Measurements from ENCODE around the gene RPL9.
"Not testable (repeated sequence)": the region's sequence is repeated elsewhere in the genome, so short reads cannot be mapped to it uniquely, and the experiment has no call there.

Gene RPL9

DNA sequence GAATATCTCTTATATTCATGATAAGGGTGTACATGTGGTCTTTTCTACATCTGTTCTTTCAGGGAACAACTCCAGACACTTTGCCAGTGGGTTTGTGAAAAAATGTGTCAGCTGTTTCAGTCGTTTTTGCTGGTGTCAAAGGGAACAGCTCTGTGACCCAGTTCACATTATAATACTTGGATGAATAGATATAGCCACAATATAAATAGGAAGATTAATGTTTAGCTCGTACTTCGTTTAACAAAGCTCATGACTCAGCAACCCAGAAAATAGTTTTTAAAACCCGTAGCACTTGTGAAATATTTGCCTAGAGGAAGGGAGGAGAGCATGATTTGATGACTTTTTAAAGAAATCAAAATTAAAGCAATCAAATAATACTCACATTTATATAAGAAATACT lies 8.0 kb upstream of the RPL9 start:
- DNase-seq (ENCODE audit: low read depth in 2 of 2), result no peak

DNA sequence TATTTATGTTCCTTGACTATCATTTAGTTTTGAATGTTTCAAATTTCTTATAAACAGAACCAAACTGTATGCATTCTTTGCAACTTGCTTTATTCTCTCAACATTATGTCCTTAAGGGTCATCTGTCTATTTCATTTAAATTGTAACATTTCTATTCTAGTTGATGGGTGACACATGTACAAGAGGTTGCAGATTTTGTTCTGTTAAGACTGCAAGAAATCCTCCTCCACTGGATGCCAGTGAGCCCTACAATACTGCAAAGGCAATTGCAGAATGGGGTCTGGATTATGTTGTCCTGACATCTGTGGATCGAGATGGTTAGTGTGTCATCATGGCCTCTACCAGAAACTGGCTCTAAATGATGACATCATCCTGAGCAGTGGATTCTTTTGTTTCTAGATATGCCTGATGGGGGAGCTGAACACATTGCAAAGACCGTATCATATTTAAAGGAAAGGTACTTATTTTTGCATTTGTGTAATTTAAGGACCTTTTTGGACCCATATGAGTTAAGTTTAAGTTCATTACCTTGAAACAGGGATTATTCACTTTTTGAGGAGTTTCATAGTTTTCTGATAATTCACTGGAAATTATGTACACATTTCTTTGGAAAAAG lies 6.3 kb upstream of the RPL9 start:
- no peak for DNase-seq (ENCODE audit: low read depth in 2 of 2)

DNA sequence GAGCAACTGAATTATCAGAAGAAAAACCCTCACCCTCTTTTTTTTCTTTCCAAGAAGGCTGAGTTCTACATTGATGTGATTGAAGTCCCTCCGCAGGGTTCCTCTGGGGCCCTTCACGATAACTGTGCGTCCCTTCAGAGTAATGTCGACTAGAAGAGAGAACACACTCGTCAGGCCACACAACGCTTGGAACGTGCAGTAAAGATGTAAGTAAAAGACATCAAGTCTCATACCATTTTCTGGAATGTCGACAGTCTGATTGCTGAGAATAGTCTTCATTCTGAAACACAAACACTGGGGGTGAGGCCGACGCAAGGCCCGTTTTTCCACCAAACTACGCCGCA lies 589 bp downstream of the RPL9 start:
- DNase-seq (ENCODE audit: low read depth in 2 of 2), result not testable (repeated sequence)

DNA sequence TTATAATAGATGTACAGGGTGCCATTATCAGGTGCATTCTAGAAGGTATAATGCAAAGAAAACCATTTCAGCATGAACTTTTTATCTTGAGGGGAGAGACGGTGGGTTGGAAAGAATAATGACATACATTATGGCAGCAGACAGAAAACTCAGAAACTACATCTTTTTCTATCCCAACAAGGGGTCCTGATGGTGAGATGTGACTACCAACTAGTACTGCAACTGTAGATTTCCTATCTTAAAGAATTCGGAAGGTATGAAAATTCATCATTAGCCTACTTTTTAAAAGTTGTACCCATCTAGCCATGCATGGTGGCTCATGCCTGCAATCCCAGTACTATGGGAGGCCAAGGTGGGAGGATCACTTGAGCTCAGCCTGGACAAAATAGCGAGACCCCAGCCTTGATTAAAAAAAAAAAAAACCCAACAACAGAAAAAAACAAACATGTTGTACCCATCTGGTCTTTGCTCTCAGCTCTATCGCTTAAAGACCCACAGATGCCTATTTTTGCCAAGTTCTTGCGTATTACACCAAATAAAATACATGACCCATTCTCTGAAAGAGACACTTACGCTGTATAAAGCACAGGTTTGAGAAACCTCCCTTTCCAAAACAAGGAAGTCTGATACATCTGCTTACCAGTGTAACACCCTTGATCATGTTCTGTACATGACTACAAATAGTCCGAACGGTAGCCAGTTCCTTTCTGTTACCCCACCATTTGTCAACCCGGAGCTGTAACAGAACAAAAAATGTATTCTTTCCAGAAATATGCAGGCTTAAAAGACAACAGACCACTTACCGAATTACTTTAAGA lies 1.6 kb downstream of the RPL9 start:
- DNase-seq (ENCODE audit: low read depth in 2 of 2), result no peak

DNA sequence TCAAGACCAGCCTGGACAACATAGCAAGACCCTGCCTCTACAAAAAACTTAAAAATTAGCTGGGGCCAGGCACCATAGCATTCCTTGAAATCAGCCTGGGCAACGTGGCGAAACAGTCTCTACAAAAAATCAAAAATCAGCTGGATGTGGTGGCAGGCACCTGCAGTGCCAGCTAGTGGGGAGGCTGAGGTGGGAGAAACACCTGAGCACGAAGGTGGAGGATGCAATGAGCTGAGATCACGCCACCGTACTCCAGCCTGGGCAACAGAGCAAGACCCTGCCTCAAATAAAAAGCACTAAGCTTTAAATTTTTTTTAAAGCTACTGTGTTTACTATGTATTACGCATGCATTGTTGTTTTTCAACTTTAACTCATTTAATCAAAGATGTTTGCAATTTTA lies 3.2 kb downstream of the RPL9 start:
- DNase-seq (ENCODE audit: low read depth in 2 of 2), result no peak

DNA sequence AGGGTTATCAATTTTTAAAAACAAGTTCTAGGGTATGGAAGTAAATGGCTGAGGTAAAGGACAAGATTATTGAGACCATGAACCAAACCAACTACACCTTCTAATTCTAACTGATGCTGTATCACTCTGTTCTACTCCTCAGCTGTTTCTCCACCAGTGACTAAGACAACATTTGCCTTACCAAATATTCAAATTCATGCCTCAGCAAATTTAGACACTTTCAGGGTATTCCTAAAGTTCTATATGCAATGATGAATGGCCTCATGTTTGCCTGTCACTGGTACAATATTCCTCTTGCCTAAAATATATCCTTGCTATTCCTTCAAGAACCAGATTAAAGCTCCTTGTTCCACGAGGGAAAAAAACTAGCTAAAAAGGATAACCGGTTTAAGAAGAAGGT lies 5.0 kb downstream of the RPL9 start:
- DNase-seq (ENCODE audit: low read depth in 2 of 2), result no peak

DNA sequence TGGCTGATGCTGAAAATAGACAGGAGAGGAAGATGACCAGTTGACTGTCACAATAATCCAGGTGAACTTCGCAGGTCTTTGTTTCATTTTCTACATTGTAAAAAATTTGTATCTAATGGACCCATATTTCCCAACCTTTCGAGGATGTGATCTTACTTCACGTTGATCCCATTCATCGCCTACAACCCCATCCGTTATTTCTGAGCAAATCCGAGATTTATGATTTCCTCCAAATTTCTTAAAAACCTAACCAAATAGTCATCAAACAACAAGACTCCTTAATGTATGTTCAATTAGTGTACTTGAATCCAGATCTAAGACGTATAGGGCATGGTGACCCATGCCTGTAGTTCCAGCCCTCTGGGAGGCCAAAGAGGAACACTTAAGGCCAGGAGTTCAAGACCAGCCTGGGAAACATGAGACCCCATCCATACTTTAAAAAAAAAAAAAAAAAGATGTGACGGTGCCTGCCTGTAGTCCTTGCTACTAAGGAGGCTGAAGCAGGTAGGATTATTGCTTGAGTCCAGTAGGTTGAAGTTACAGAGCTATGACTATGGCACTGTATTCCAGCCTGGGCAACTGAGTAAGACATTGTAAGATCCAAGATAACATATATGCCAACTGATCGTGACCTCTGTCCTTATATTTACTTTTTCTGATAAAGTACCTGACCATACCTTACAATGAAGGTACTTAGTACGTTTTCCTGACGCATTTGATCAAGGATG lies 5.7 kb downstream of the RPL9 start:
- no peak for DNase-seq (ENCODE audit: low read depth in 2 of 2)

DNA sequence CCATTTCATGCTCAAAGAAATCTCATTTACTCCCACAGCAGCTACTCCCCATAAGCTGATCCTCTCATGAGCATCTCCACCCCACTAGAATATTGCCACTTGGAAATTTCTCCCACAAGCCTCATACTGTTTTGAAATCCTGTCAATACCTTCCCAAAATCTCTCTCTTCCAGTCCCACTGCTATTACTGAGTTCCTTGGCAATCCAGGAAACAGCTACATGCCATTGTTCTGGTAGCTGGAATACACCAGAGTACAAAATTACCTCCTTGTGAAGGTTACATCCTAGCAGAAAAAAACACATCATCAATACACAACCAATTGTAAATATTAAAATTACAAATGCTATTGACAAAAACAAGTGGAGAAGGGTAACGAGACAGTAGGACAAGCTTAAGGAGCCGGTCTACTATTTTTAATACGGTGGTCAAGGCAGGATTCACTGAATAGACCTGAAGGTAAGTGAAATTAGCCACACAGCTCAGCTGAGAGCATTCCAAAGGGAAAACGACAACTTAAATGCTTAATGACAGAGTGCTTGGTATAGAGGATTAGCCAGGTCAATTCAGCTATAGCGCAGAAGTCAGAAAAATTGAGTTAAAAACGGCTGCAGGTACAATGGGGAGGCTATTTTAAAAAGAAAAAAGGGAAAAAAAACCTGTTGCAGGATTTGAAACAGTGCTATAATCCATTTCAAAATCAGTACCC lies 6.4 kb downstream of the RPL9 start:
- no peak for DNase-seq (ENCODE audit: low read depth in 2 of 2)

DNA sequence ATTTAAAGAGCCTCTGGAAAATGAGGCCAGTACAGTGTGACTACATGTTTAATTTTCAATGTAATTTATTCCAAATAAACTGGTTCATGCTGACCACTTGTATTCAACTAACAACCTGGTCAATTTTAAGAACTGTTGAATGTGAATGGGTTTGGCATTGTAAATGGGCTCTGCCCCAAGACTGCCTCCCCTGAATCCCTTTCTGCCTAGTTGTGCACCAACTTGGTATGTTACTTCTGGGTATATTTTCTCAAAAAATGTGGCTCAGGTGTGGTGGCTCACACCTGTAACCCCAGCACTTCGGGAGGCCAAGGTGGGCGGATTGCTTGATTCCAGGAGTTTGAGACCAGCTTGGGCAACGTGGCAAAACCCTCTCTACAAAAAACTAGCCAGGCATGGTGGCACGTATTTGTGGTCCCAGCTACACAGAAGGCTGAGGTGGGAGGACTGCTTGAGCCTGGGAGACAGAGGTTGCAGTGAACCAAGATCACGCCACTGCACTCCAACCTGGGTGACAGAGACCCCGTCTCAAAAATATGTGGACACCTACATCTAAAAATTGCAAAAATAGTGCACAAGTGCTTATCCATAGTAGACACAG lies 7.2 kb downstream of the RPL9 start:
- DNase-seq (ENCODE audit: low read depth in 2 of 2), result no peak

DNA sequence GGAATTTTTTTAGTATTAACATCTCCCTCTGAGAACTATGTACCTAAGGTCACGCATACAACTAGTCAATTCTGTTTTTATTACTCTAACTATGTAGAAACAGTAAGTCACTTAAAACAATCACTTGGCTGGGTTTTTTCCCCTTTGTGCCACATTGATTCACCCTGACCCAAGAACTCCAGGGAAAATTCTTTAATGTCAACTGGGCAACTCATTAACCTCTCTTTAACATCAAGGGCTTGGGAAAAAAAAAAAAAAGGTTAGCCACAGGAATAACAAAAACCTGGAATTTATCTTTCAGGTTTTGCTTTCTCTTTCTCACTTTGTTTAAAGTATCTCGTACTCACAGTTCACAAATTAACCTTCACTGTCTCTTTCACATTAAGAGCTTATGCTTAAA lies 8.1 kb downstream of the RPL9 start:
- no peak for DNase-seq (ENCODE audit: low read depth in 2 of 2)

DNA sequence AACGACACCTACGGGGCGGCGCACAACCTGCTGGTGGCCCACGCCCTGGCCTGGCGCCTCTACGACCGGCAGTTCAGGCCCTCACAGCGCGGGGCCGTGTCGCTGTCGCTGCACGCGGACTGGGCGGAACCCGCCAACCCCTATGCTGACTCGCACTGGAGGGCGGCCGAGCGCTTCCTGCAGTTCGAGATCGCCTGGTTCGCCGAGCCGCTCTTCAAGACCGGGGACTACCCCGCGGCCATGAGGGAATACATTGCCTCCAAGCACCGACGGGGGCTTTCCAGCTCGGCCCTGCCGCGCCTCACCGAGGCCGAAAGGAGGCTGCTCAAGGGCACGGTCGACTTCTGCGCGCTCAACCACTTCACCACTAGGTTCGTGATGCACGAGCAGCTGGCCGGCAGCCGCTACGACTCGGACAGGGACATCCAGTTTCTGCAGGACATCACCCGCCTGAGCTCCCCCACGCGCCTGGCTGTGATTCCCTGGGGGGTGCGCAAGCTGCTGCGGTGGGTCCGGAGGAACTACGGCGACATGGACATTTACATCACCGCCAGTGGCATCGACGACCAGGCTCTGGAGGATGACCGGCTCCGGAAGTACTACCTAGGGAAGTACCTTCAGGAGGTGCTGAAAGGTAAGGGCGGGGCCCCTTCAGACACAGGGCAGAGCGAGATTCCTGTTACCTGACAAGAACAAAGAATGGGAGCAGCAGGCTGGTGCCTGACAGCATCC lies 11.7 kb downstream of the RPL9 start:
- DNase-seq (ENCODE audit: low read depth in 2 of 2), result peak in 1 of 2 experiments; percentile 26

DNA sequence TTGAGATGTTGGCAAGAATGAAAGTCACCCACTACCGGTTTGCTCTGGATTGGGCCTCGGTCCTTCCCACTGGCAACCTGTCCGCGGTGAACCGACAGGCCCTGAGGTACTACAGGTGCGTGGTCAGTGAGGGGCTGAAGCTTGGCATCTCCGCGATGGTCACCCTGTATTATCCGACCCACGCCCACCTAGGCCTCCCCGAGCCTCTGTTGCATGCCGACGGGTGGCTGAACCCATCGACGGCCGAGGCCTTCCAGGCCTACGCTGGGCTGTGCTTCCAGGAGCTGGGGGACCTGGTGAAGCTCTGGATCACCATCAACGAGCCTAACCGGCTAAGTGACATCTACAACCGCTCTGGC lies 12.3 kb downstream of the RPL9 start:
- DNase-seq (ENCODE audit: low read depth in 2 of 2), result no peak

DNA sequence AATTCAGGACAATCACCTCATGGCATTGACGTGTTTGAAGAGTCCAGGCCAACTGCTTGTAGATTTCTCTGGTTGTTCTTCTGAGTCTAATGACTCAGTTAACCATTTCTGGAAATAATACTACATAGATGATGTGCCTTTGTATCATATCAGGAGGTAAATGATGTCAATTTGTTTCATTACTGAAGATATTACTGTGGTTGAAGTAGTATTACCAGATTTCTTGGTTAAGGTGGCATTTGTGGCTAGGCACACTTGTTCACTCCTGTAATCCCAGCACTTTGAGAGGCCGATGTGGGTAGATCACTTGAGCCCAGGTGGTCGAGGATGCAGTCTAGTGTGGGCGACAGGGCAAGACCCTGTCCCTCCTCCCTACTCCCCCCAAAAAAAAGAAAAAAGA lies 15.7 kb downstream of the RPL9 start:
- DNase-seq (ENCODE audit: low read depth in 2 of 2), result no peak

DNA sequence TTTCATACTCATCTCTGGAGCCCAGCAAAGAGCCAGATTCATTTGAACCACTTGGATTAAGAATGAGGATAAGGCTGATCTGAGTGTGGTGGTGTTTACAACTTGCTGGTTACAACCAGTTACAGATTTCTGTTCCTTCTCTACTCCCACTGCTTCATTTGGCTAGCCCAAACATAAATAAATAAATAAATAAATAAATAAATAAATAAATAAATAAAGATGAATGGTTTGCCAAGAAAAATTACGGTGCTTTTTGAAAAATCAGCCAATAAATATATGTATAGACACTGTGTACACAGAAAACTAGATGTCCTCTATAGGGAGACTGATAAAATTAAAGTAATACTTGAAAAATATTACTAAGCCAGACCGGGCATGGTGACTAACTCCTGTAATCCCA lies 17.1 kb downstream of the RPL9 start:
- DNase-seq (ENCODE audit: low read depth in 2 of 2), result no peak

DNA sequence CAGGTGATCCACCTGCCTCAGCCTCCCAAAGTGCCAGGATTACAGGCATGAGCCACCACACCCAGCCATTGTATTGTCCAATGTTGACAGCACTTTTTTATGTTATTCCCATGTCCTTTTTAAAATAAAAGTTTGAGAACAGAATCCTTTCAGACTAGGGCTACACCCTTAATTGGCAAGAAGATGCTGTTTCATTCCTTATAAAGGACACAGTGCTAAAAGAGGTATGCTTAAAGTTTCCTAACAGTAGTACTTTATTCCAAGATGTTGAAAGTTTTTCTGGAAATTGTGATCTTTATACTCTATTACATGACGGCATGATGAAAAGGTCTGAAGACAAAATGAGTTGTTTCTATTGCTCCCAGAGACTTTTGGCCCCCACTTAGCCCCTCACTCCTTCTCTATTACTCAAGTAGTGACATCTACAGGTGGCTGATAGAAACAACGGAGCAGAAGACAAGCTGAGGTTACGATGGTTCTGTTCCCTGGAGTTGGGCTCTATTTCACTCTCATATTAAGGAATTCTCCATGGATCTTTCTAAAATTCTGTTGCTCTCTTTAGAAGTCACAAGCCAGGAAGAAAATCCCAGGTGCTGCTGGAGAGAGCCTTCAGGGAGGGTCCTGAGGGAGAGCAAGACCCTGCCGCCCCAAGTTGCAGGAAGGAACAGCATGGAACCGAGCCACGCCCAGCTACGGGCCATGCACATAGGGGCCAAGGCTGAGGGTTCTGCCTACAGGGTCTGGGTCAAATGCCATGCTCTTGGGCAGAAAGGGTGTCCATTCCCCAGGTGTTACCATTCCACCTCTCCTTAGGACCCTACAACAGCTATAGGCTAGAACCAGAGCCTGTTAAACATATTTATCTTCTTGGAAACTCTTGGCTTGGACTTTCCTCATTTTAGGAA lies 22.8 kb downstream of the RPL9 start:
- no peak for DNase-seq (ENCODE audit: low read depth in 2 of 2)

DNA sequence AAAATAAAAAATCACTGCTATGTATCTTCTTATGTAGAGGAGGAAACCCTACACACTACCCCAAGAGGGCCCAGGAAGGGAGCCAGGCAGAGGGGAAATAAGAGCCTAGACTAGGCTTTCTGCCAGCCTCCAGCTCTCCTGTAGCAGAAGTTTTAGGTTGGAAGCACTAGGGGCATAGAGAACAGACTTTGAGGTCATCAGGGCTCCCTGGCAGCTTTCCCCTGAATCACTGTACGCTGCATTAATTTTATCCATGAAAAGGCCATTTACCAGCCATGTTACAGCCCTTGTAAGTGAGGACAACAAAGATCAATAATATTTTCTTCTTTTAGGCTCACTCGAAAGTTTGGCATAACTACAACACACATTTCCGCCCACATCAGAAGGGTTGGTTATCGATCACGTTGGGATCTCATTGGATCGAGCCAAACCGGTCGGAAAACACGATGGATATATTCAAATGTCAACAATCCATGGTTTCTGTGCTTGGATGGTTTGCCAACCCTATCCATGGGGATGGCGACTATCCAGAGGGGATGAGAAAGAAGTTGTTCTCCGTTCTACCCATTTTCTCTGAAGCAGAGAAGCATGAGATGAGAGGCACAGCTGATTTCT lies 24.7 kb downstream of the RPL9 start:
- DNase-seq (ENCODE audit: low read depth in 2 of 2), result no peak

DNA sequence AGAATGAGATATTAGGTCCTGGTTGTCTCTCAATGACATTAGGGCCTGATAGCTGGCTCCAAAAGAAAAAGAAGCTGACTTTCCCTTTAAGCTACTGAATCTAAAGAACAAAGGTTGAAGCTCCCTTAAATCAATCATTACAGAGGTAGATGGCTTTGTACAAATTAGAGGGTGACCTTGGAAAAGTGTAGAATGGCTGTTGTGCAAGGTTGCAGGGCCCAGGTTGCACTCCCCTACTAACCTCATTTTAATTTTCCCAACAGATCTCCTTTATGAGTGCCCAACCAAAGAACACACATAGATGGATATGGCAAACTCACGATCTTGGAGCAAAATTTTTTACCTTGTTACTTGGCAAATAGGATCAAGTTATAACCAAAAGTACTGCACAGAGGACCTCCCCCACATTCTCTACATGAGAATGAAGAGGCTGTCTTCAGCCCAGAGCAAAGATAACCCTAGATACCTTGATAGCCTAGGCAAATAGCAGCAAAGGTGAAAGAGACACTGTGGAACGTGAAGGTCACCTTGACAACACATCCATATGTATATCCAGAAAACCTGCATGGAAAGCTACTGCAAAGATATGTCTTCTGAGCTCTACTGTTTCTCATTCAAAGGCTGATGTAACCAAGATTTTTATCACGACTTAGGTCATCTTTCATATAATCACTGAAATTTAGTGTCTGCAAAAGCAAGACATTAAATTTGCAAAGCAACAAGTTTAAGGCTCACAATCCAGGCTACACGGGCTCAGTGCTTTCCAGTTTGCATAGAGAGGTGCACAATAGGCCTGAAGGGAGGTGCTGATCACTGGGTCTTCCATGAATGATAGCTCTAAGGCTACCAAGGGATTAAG lies 29.0 kb downstream of the RPL9 start:
- no peak for DNase-seq (ENCODE audit: low read depth in 2 of 2)

DNA sequence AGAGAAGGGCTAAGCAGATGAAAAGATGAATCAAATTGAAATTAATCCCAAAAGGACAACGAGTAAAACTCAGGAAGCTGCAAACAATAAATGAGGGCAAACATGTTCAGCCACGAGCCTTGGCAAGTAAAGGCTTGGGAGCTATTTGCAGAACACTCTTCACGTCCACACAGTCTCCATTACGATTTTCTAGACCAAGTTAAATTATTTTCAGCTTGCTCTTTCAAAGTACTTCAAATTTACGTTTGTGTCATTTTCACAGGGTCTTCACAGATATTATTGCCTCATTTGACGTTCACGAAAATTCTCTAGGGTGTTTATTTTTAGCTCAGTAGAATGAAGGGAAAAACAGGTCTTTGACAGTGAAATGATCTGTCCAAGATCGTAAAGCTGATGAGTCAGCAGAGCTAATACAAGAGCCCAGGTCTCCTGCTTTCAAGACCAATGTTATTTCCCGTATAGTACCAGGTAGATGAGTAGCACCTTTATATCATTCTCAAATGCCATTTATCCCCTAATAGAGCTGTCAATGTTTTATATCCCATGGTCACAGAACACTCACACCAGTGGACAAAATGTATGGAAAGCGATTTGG lies 31.1 kb downstream of the RPL9 start:
- no peak for DNase-seq (ENCODE audit: low read depth in 2 of 2)

DNA sequence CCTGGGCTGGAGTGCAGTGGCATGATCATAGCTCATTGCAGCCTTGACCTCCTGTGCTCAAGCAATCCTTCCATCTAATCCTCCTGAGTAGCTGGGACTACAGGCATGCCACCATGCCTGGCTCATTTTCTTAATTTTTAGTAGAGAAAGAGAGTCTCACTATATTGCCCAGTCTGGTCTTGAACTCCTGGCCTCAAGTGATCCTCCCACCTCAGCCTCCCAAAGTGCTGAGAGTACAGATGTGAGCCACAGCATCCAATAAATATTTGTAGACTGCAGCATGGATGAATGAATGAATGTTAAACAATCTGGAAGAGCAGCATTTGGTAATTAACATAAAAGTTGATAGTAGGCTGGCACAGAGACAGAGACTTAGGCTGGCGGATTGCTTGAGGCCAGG lies 32.0 kb downstream of the RPL9 start:
- DNase-seq (ENCODE audit: low read depth in 2 of 2), result no peak

Measured in stimulated activated CD4-positive, alpha-beta T cell treated with anti-CD3 and anti-CD28 coated beads, Interleukin-12 subunit alpha, Interleukin-12 subunit beta, amount 100 ng/mL, for 24 hours (primary cell).